ENCODE measurements around the gene TBX2.

The TBX2 gene

DNA sequence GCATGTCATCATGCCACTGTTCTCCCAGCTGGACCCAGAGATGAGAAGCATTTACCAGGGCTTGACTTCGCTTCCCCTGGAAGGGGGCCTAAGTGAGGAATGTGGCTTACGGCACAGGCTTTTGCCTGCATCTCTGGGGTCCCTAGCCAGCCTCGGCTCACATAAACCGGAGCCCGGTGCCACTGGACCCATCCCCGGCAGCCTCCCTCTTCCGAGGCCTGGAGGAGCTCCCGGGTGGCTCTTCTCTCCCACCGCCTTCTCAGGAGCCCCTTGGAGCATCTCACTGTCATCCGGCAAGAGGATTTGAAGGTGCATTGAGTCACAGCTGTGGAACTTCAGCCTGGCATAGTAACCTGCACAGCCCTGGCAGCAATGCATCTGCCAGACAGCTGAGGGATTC lies 29.9 kb upstream of the TBX2 start:
- no peak for DNase-seq

DNA sequence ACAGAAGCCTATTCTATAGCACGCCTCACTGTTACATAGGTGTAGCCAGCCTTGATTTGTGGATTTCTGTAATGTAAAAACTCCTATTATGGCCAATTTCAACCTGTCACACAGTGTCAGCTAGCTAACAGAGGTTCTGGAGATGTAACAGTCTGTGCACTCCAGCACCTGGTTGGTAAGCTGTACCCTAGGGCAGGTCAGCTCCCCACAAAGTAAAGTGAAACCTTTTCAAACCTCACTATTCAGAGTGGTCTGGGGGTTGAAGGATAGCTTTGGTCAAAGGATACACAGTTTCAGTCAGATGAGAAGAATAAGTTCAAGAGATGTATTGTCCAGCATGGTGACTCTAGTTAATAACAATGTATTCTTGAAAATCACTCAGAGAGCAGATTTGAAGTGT lies 28.5 kb upstream of the TBX2 start:
- DNase-seq = no peak

DNA sequence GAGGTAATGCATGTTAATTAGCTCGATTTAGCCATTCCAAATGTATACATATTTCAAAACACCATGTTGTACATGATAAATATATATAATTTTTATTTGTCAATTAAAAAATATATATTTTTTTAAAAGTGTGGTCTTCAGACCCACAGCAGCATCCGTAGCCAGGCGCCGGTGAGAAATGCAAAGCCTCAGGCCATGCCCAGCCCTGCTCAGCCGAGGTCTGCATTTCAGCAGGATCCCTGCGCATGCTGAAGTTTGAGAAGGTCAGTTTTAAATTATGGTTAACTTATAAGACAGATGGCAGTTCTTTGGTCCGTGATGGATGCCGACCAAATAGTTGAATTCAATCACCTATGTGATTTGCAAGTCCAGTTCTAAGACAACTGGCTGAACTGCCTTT lies 28.0 kb upstream of the TBX2 start:
- DNase-seq = no peak

DNA sequence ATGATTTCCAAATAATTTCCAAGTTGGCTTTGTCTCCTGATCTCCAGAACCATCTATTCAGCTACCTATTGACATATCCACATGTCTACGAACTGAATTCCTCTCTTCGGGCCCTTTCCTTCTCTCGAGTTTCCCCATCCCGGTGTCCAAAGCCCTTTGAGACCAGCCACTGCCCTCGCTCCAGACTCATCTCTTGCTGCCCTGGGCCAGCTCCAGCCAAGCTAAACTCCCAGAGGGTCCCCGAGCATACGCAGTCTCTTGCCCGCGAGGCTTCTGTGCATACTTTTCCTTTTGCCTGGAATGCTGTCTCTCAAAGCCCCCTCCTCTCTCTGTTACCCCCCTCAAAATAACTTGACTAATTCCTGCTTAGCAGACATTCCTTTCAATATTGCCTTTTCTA lies 27.2 kb upstream of the TBX2 start:
- DNase-seq = no peak

DNA sequence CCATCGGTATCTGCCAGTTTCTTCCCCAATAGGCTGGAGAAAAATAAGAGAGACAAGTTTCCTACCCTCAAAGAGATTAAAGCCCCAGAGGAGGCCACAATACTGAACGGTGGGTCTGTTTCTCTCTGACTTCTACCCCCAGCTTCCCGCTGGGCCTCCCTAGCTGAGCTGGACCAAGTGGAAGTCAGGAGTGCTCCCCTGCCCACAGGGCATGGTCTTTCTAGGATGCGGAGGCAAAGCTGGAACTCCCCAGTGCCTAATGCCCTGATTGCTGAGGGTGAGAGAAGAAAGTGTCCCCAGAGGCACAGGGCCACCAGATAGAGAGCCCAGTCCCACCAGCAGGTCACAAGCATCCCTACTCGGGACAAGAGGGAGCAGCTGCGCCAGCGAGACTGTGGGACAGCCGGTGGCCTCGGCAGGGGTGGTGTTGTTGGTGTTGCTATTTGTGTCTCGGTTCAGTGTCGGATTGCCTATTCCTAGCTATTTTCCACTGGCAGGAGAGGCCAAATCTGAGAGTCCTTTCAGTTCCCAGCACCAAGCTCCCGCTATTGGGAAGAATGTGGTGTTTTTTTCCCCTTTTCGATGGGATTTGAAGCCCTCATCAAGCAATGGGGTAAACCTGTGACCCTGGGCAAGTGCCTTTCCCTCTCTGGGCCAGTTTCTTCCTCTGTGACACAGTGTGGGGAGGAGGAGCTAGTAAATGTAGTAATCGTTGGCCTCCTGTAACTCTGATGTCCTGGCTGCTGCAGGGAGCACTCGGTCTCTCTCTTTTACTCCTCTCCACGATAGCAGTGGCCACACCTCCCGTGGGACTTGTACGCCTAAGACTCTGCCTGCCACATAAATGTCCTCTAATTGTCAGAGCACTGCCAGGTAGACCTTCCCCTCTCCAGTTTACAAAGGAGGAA lies 22.5 kb upstream of the TBX2 start:
- DNase-seq = no peak

DNA sequence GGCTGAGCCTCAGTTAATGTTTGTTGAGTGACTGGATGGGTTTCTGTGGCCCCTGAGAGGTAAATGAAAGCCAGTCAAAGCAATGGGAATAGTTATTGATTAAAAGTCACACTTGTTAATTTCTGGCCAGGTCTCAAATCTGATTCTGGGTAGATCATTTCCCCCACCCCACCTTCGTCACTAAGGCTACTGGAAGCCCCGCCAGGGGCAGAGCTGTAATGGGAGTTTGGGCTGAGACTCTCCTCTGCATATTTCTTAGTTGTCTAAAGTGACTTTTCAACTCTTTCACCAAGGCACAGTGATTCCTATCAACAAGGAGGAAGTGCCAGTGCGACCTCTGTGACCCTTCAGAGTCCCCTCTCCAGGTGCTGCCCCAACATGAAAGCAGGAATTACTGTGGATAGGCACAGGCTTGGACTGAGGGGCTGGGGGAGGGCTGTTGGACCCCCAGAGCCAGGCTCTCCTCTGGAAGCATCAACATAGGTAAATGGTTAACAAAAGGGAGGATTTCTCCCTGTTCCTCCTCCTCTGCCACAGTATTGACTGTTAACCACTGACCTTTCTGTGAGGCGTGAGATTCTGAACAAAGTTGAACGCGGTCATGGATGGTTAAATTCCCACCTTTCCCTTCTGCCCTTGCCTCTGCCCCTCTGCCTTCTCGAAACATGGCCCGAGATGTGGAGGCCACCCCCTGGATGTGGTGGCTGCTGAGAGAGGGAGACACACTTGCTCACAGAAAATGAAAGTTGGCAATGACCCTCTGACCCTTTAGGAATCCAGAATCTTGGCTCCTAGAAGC lies 20.8 kb upstream of the TBX2 start:
- no peak for DNase-seq

GRCh38 chr17:61379457-61380216 lies 20.0 kb upstream of the TBX2 start:
- DNase-seq = no peak

GRCh38 chr17:61380217-61380835 lies 19.3 kb upstream of the TBX2 start:
- DNase-seq = no peak

GRCh38 chr17:61380836-61381525 lies 18.7 kb upstream of the TBX2 start:
- DNase-seq = no peak

DNA sequence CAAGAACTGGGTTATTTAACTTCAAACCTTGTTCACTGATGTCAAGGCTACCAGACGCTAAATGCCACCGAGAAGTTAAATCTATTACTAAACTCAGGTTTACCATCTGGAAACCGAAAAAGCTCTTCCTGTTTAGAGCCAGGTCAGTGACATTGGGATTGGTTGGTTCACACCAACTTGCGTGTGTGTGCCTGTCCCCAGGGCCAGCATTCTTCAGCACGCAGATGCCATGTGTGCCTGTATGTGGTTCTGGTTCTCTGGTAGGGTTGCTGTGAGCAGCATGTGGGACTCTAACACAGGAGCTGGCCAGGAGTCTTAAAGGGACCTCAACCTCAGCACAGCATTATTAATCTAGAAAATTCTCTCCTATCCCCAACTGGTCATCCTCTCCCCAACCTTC lies 18.1 kb upstream of the TBX2 start:
- DNase-seq = no peak

DNA sequence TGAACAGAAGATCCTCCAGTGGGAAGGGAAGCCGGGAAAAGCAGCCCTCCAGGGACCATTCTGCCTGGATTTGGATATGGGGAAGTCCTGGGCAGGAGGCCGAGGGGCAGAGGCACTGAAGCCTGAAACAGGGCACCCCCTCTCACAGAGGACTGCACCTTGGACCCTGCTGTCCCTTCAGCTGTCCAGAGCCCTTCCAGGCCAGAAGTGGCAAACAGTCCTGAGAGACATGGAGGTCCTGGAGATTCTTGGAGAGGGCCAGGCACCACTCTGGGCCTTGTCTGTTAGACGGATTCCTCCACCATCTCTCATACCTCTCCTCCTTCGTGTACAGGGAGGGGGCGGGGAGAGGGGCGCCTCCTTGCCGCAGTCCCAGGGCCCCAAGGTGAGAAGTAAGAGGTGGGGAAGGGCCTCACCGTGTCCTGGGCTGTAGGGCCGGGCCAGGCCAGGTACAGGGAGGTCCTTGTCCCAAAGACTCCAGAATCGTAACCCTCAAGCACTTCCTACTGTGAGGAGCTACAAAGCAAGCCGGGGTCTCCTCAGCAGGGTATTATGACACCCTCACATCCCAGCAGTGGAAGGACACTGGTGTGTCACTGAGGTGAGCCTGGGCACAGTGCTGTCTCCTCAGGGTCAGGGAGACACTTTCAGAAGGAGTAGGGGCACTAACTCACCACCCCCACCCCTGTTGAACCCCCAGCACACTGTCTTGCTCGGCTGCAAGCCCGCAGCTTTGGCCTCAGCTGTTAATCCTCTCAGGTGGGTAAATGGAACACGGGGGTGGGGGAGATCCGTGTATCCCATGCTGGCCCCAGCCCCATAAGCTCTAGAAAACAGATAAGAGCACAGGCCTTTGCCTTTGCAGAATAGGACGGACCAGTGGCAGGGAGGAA lies 16.6 kb upstream of the TBX2 start:
- no peak for DNase-seq

- DNase-seq = no peak
These were observed 15.9 kb upstream of the TBX2 start for GRCh38 chr17:61383689-61384201.

- no peak for DNase-seq
These were observed 15.3 kb upstream of the TBX2 start for GRCh38 chr17:61384354-61384691.

DNA sequence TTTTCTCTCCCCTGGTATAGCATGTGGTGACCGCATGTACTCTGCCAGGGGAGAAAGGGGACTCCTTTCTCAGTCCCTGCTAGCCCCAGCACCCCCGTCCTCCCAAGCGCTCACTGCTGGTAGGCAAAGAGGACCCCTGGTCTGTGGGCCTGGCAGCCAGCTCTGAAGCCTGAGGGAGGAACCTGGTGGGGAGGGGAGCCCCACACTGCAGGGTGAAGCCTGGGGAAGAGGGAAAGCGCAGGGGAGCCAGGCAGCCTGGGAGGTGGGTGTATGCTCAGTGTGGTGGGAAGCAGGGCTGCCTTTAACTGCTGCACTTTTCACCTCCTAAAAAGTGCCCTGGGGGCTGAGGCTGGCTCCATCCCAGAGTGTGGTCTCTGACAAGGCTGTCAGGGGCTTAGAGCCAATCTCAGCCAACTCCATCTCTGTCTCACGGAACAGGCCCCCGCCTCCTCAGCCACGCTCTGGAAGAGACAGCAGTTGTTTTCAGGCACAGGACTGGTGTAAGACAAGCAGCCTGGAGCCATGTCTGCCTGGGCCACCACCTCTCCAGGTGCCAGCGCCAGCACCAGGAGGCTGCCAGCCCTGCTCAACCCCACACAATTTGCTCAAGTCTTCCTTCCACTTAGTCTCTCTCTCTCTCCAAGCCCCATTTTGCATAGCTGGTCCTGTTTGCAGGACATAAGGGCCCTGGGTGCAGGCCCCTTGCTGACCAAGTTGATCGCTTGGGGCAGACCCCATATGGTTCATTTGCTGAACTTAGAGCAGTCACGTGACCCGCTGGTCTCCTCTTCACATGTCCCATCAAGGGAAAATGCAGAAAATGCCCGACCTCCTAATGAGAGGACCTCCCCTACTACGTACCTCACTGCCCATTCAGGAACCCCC lies 14.7 kb upstream of the TBX2 start:
- DNase-seq = no peak

DNA sequence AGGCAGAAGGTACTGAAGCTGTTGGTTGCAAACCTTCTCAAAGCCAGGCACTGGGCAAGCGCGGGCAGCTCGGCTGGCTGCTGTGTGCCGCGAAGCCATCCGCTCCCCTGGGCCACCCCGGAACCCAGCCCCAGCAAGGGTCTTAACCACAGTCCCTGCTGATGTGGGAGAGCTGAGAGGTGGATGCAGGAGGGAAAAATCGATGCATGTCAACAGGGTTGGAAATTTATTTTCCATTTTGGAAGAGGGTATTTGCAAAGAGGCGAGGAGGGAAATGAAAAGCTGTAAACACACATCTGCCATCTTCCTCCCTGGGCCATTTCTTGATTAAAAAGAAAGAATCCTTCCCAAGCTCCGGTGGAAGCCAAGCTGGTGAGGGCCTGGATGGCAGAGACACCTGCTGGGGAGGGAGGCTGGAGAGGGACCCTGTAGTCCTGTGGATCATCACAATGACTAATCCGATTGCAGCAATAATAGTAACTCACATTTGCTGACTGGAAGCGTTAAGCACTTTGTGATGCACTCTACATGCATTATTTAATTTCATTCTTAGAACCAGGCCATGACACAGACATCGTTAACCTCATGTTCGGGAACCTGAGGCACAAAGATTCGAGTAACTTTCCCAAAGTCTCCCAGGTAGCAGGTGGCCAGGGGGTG lies 13.9 kb upstream of the TBX2 start:
- DNase-seq = no peak

DNA sequence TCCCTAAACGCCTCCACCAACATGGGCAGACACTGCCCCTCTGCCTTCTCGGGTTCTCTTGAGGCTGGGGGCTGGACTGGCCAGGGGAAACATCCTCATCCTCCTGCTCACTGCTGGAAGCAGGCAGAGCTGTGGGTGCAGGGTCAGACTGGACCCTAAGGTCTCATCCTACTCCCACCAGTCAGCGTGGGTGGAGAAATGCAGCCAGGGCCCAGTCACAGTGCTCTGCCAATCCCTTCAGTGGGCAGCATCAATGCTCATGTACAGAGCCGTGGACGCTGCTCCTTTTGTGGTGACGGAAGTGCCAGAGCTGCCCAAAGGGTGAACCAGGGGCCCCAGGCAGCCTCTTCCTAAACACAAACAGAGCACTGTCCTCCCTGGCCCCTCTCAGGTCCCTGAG lies 13.4 kb upstream of the TBX2 start:
- DNase-seq = no peak

- no peak for DNase-seq
These were observed 12.6 kb upstream of the TBX2 start for GRCh38 chr17:61387011-61387410.

GRCh38 chr17:61387511-61388305 lies 11.9 kb upstream of the TBX2 start:
- no peak for DNase-seq

Measured in activated CD4-positive, CD25-positive, alpha-beta regulatory T cell (primary cell).